Peyer's patch (tissue), 4 donors: Measurements from ENCODE around the gene SLC39A9.

Source experiments
- CTCF ChIP-seq, 6 experiments: fragments of 450-650 bp in 4 of 6; fragments of 200-600 bp in 2 of 6; sonication (generic) in 1 of 6; IDR thresholded peaks; one replicate each; pipeline ENCODE4 v1.5.1; 2017 to 2019; ENCODE audit warnings: antibody characterized with exemption in 6 of 6, mild to moderate bottlenecking in 3 of 6, moderate library complexity in 1 of 6
- POLR2A ChIP-seq, 2 donors: fragments of 450-650 bp; IDR thresholded peaks; one replicate each; pipeline ENCODE4 v1.5.1; 2017; ENCODE audit warnings: antibody characterized with exemption in 2 of 2, mild to moderate bottlenecking in 2 of 2, moderate library complexity in 2 of 2

GRCh38 chr14:69398053-69398817 is at the start of gene SLC39A9, which contains the start of gene ERH:
- TF ChIP-seq CTCF (IDR thresholded peaks at IDR 0.05) (no peak), POLR2A (IDR thresholded peaks at IDR 0.05) (peak; percentile 55 to 65)
